K562 (cell line): ENCODE data around the gene SARS1. TPM values are rescaled to one million over a fixed set of nuclear protein-coding genes. Genes with fewer than 3 reads are reported as not detected.

ENCODE experiments used
- ATF7 ChIP-seq: fragments of 450-650 bp; IDR thresholded peaks from 2 replicates; pipeline ENCODE4 v1.7.1; 2014; ENCODE audit warnings: mild to moderate bottlenecking, moderate library complexity
- C11orf30 ChIP-seq: fragments of 450-650 bp; IDR thresholded peaks from 2 replicates; pipeline ENCODE4 v1.6.1; 2016; ENCODE audit warnings: low read depth, mild to moderate bottlenecking
- GABPA ChIP-seq: fragments of 200-800 bp; sonication (Bioruptor generic); conservative IDR thresholded peaks from 2 replicates; pipeline ENCODE4 v1.6.1; 2016; ENCODE audit warnings: low read depth, missing genetic modification characterization, missing compliant biosample characterization
- RAD21 ChIP-seq, 2 experiments: fragments of 250-450 bp in 1 of 2; fragments of 450-650 bp in 1 of 2; sonication (Bioruptor Pico) in 1 of 2; formaldehyde crosslinking in 1 of 2; IDR thresholded peaks in 1 of 2; conservative IDR thresholded peaks in 1 of 2; 2 replicates each; pipeline versions ENCODE4 v1.4.0 to v1.8.0; 2020 to 2022; ENCODE audit warnings: mild to moderate bottlenecking in 2 of 2, moderate library complexity in 1 of 2
- TCF7 ChIP-seq: sonication (generic); IDR thresholded peaks from 2 replicates; pipeline ENCODE4 v1.6.1; 2016; ENCODE audit warnings: antibody characterized with exemption, borderline replicate concordance
- ZNF143 ChIP-seq: sonication (generic); formaldehyde crosslinking; IDR thresholded peaks from 2 replicates; pipeline ENCODE4 v1.9.0; 2022; ENCODE audit warnings: mild to moderate bottlenecking, missing genetic modification reagents
- ZNF316 ChIP-seq: fragments of 450-650 bp; IDR thresholded peaks from 2 replicates; pipeline ENCODE4 v1.6.1; 2016
- polyA plus RNA-seq, 8 experiments: library from polyadenylated mRNA; depleted of rRNA in 4 of 8; stranded (reverse) in 5 of 8; unstranded in 3 of 8; fragments of >200 nt; fragmentation: Nextera tagmentation in 2 of 8; fragmentation: Illumina TruSeq in 1 of 8; extraction: Ambion mirVana in 2 of 8; extraction: Trizol in 1 of 8; gene quantifications; 2 replicates each; pipeline versions ENCODE4 v1.2.1 to v1.2.3, GENCODE V29; 2011 to 2014; ENCODE audit warnings: inconsistent platforms in 1 of 8, missing spikeins in 1 of 8
- total RNA-seq, 7 experiments: library from RNA; depleted of rRNA in 6 of 7; stranded (reverse); fragments of >200 nt in 6 of 7; fragmentation: Illumina TruSeq in 2 of 7; extraction: Trizol in 2 of 7; gene quantifications; 2 replicates each; pipeline versions ENCODE4 v1.2.1 to v1.2.3, GENCODE V29; 2011 to 2021; ENCODE audit warnings: low replicate concordance in 1 of 7
- TF ChIP-seq, protein P1 (sequence below): sonication (generic); formaldehyde crosslinking; IDR thresholded peaks from 2 replicates; pipeline ENCODE4 v1.8.0; 2022; ENCODE audit warnings: missing genetic modification reagents, mild to moderate bottlenecking, borderline replicate concordance
- TF ChIP-seq, protein P2 (sequence below), 3 experiments: fragments of 200-800 bp in 1 of 3; fragments of 250-450 bp in 1 of 3; fragments of 450-650 bp in 1 of 3; sonication (Bioruptor Pico) in 1 of 3; sonication (Bioruptor generic) in 1 of 3; formaldehyde crosslinking in 1 of 3; IDR thresholded peaks; 2 replicates each; pipeline versions ENCODE4 v1.6.1 to v1.8.0; 2016 to 2022; ENCODE audit warnings: mild to moderate bottlenecking in 2 of 3, missing genetic modification characterization in 2 of 3, missing compliant biosample characterization in 1 of 3, moderate library complexity in 1 of 3
- TF ChIP-seq, protein P3 (sequence below): fragments of 450-650 bp; formaldehyde crosslinking; conservative IDR thresholded peaks from 2 replicates; pipeline ENCODE4 v1.4.0; 2022; ENCODE audit warnings: mild to moderate bottlenecking, missing genetic modification characterization
- TF ChIP-seq, protein P4 (sequence below): fragments of 250-450 bp; sonication (Bioruptor Pico); IDR thresholded peaks from 2 replicates; pipeline ENCODE4 v1.4.0; 2020; ENCODE audit warnings: mild to moderate bottlenecking, moderate library complexity
- TF ChIP-seq, protein P5 (sequence below): fragments of 200-800 bp; sonication (Bioruptor generic); IDR thresholded peaks from 2 replicates; pipeline ENCODE4 v1.6.1; 2017; ENCODE audit warnings: missing genetic modification characterization, missing compliant biosample characterization
- TF ChIP-seq, protein P6 (sequence below): fragments of 450-650 bp; IDR thresholded peaks from 2 replicates; pipeline ENCODE4 v1.6.1; 2016

SARS1 gene
- total and polyA plus RNA-seq, 9 of the 15 experiments (the other 6 are each of a cell fraction or from before 2014, with no cell fraction given) = 221 to 623 (median 254) TPM

DNA sequence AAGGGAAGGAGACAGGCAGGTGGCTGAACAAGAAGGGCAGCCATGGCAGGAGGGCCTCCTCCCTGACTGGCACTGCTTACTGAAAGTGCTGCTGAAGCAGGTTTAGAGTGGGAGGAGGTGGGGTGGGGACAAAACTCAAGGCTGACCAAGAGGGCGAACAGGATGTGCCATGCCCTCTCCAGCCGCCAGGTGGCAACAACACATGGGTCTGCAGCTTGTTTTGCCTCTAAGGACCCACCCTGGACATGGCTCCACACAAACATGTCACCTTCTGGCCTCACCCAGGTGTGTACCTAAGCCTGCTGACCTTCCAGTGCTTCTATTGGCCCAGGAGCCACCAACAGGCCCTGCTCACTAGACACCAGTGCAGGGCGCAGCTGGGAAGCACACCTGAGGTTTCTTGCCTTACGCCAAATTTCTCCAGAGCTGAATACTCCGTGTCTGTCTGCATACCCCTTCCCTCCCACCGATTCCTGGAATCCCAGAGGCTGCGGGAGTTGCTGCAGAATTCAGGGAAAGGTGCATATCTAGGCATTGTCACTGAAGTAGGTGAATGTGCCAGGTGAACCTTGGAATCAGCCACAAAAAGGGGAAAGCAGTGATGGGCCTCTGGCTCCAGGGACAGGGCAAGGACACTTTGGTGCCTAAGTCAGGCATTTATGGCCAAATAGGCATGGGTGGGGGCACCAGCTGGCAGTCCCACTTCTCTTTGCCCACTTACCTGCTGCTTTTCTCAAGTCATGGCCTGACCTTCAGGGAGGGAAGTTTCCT is 63.9 kb downstream of the SARS1 start (continued):
- TF ChIP-seq, protein P1, sequence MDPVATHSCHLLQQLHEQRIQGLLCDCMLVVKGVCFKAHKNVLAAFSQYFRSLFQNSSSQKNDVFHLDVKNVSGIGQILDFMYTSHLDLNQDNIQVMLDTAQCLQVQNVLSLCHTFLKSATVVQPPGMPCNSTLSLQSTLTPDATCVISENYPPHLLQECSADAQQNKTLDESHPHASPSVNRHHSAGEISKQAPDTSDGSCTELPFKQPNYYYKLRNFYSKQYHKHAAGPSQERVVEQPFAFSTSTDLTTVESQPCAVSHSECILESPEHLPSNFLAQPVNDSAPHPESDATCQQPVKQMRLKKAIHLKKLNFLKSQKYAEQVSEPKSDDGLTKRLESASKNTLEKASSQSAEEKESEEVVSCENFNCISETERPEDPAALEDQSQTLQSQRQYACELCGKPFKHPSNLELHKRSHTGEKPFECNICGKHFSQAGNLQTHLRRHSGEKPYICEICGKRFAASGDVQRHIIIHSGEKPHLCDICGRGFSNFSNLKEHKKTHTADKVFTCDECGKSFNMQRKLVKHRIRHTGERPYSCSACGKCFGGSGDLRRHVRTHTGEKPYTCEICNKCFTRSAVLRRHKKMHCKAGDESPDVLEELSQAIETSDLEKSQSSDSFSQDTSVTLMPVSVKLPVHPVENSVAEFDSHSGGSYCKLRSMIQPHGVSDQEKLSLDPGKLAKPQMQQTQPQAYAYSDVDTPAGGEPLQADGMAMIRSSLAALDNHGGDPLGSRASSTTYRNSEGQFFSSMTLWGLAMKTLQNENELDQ (CRISPR knock-in tag) = peak; percentile 41; the same call in 1 of the 2 replicates
- TF ChIP-seq, protein P2, sequence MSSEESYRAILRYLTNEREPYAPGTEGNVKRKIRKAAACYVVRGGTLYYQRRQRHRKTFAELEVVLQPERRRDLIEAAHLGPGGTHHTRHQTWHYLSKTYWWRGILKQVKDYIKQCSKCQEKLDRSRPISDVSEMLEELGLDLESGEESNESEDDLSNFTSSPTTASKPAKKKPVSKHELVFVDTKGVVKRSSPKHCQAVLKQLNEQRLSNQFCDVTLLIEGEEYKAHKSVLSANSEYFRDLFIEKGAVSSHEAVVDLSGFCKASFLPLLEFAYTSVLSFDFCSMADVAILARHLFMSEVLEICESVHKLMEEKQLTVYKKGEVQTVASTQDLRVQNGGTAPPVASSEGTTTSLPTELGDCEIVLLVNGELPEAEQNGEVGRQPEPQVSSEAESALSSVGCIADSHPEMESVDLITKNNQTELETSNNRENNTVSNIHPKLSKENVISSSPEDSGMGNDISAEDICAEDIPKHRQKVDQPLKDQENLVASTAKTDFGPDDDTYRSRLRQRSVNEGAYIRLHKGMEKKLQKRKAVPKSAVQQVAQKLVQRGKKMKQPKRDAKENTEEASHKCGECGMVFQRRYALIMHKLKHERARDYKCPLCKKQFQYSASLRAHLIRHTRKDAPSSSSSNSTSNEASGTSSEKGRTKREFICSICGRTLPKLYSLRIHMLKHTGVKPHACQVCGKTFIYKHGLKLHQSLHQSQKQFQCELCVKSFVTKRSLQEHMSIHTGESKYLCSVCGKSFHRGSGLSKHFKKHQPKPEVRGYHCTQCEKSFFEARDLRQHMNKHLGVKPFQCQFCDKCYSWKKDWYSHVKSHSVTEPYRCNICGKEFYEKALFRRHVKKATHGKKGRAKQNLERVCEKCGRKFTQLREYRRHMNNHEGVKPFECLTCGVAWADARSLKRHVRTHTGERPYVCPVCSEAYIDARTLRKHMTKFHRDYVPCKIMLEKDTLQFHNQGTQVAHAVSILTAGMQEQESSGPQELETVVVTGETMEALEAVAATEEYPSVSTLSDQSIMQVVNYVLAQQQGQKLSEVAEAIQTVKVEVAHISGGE (CRISPR knock-in tag; IDR thresholded peaks at IDR 0.05) = 0 out of 6 replicates have a peak, but pooled peaks of 1 of the 3 experiments have one; percentile 4
- TF ChIP-seq RAD21 (CRISPR knock-in tag; conservative IDR thresholded peaks at IDR 0.05 in 1 of 2, IDR thresholded peaks at IDR 0.05 in 1 of 2) (peak; percentile 89 to 98), C11orf30 (peak; percentile 68), GABPA (tag) (0 out of 2 replicates have a peak, but pooled peaks have one; percentile 31), TCF7 (0 out of 2 replicates have a peak, but pooled peaks have one; percentile 41), ZNF316 (peak; percentile 79), ZNF143 (CRISPR knock-in tag) (0 out of 2 replicates have a peak, but pooled peaks have one; percentile 13), ATF7 (0 out of 2 replicates have a peak, but pooled peaks have one; percentile 40)
- TF ChIP-seq, protein P3, sequence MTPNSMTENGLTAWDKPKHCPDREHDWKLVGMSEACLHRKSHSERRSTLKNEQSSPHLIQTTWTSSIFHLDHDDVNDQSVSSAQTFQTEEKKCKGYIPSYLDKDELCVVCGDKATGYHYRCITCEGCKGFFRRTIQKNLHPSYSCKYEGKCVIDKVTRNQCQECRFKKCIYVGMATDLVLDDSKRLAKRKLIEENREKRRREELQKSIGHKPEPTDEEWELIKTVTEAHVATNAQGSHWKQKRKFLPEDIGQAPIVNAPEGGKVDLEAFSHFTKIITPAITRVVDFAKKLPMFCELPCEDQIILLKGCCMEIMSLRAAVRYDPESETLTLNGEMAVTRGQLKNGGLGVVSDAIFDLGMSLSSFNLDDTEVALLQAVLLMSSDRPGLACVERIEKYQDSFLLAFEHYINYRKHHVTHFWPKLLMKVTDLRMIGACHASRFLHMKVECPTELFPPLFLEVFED (CRISPR knock-in tag) = no peak
- TF ChIP-seq, protein P4, sequence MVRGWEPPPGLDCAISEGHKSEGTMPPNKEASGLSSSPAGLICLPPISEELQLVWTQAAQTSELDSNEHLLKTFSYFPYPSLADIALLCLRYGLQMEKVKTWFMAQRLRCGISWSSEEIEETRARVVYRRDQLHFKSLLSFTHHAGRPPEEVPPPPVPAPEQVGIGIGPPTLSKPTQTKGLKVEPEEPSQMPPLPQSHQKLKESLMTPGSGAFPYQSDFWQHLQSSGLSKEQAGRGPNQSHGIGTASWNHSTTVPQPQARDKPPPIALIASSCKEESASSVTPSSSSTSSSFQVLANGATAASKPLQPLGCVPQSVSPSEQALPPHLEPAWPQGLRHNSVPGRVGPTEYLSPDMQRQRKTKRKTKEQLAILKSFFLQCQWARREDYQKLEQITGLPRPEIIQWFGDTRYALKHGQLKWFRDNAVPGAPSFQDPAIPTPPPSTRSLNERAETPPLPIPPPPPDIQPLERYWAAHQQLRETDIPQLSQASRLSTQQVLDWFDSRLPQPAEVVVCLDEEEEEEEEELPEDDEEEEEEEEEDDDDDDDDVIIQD (CRISPR knock-in tag) = 0 out of 2 replicates have a peak, but pooled peaks have one; percentile 8
- TF ChIP-seq, protein P5, sequence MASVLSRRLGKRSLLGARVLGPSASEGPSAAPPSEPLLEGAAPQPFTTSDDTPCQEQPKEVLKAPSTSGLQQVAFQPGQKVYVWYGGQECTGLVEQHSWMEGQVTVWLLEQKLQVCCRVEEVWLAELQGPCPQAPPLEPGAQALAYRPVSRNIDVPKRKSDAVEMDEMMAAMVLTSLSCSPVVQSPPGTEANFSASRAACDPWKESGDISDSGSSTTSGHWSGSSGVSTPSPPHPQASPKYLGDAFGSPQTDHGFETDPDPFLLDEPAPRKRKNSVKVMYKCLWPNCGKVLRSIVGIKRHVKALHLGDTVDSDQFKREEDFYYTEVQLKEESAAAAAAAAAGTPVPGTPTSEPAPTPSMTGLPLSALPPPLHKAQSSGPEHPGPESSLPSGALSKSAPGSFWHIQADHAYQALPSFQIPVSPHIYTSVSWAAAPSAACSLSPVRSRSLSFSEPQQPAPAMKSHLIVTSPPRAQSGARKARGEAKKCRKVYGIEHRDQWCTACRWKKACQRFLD (CRISPR knock-in tag) = no peak
- TF ChIP-seq, protein P6, sequence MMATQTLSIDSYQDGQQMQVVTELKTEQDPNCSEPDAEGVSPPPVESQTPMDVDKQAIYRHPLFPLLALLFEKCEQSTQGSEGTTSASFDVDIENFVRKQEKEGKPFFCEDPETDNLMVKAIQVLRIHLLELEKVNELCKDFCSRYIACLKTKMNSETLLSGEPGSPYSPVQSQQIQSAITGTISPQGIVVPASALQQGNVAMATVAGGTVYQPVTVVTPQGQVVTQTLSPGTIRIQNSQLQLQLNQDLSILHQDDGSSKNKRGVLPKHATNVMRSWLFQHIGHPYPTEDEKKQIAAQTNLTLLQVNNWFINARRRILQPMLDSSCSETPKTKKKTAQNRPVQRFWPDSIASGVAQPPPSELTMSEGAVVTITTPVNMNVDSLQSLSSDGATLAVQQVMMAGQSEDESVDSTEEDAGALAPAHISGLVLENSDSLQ = 0 out of 2 replicates have a peak, but pooled peaks have one; percentile 3
